ENCODE data around the gene WDFY4. TPM values are rescaled to one million over a fixed set of nuclear protein-coding genes. Genes with fewer than 3 reads are reported as not detected.

Gene WDFY4
- total and polyA plus RNA-seq, 2 of the 13 experiments (the other 11 are each of a cell fraction or from before 2014, with no cell fraction given), result not detected

DNA sequence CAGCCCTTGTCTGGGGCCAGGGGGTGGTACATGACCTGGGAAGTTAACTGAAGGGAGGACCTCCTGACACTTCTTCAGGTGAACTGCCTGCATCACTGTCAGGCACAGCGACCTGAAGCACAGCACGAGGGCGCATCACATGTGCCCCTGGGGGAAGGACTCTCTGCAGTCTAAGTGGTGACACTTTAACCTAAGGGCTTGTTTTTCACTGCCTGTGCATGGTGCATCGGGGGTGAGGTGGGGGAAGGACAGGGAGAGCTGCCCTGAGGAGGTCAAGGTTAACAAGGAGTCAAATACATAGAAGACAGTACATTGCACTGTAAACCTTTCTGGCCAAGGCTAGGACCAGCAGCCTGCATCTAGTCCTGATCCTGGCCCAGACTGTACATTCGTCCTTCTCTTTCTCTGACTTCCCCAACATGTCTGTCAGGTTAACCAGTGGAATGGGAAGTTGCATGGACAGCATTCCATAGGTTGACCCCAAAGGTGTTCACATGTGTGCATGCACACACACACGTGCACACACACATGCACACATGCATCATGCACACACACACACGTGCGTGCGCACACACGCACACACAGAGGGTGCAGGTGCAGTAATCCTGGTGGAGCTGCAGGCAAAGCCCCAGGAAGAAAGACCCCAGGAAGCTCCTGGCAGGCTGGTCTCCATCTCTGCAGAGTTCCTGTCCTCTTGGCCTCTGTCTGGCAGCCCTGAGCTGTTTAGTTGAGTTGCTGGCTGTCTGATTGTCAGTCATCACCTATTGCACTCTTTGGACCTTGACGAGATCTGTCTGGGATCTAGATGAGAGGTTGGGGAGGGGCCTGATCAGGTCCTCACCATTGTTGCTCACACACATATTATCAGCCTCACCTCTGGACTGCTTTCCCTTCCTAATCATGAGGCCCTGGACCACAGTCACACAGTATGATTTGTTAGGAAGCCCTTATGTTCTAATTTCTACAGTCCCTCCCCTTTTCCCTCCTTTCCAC lies 37.8 kb downstream of the WDFY4 start (continued):
- no peak for TF ChIP-seq PRDM15 (CRISPR knock-in tag; IDR thresholded peaks at IDR 0.05)

GRCh38 chr10:48724127-48724526 lies 39.5 kb downstream of the WDFY4 start:
- ATAC-seq (no peak), FAIRE-seq (no peak), DNase-seq (ENCODE audit: low spot score) (no peak)
- H4K20me1 ChIP-seq (ENCODE audit: insufficient read depth, low read length), result no peaks in the 10 kb centered on the region
- H3K27me3 ChIP-seq (ENCODE audit: control insufficient read depth in 1 of 2, insufficient read depth in 2 of 2, low read length in 2 of 2), result peaks cover 0 to 4% of the 10 kb centered on the region in 2 experiments; a peak in 2 of 5 replicates
- ChIA-PET POLR2A (no interaction called here), CTCF (ENCODE audit: low intra/inter-chr PET ratio, low total read pairs) (no interaction called here)
- peaks cover 28% of the 10 kb centered on the region for H3K4me1 ChIP-seq (ENCODE audit: insufficient read depth, low read length)
- H2AFZ ChIP-seq (ENCODE audit: low read length), result no peak overlapping the region
- no peaks in the 10 kb centered on the region for H3K36me3 ChIP-seq (replicated peaks in 1 of 2; ENCODE audit: control insufficient read depth in 1 of 2, insufficient read depth in 2 of 2, low read length in 2 of 2)
- intact Hi-C loops (cut with micrococcal nuclease; ENCODE audit: unreplicated experiment) (no loop called here), in situ Hi-C loops (cut with HindIII; ENCODE audit: extremely low pct_ligation_motif_present, low pct_unique_long_range_greater_than_20kb) (no loop called here)
- TF ChIP-seq ZBTB49 (CRISPR knock-in tag; IDR thresholded peaks at IDR 0.05; ENCODE audit: borderline replicate concordance) (no peak), REST (IDR thresholded peaks at IDR 0.05; ENCODE audit: borderline replicate concordance in 1 of 2, low read depth in 1 of 2, low read length in 2 of 2) (peak; percentile 22 to 83)
- no peak overlapping the region for H3K27ac ChIP-seq (ENCODE audit: extremely low read length, insufficient read depth, low read length)
- BruUV-seq (replicated peaks), result no TSS peak
- H3K9me3 ChIP-seq (ENCODE audit: low read length), result no peaks in the 10 kb centered on the region
- H3K79me2 ChIP-seq (ENCODE audit: insufficient read depth, low read length), result no peaks in the 10 kb centered on the region
- H3K4me3 ChIP-seq (replicated peaks in 1 of 3; ENCODE audit: insufficient read depth in 1 of 3, low read depth in 2 of 3, low read length in 3 of 3), result no peak overlapping the region
- no peak overlapping the region for H3K9ac ChIP-seq (ENCODE audit: insufficient read depth, low read depth, low read length)
- H3K4me2 ChIP-seq (ENCODE audit: low read depth, low read length), result no peak overlapping the region
- 9% methylated on average over 7 of the region's 7 CpGs for WGBS (ENCODE audit: low lambda C conversion rate)

Data from HepG2 (cell line).